AG04449 (cell line): ENCODE measurements around the gene MRPS12.

Experiments used
- CTCF ChIA-PET: fragments of 350-600 bp; formaldehyde crosslinking; extraction: SDS; loops from one replicate; lab custom pipeline; 2021; ENCODE audit warnings: antibody characterized with exemption; lab: Yijun Ruan, JAX
- POLR2A ChIA-PET: fragments of 400-600, 350-600 bp; formaldehyde crosslinking; extraction: SDS; loops from one replicate; lab custom pipeline; 2020; ENCODE audit warnings: antibody characterized with exemption, inconsistent platforms; lab: Yijun Ruan, JAX
- DNase-seq: peaks from one replicate; pipeline ENCODE4 v3.0.0-alpha.2; 2010; ENCODE audit warnings: low read depth, low spot score
- H3K4me3 ChIP-seq: 2 replicates; pipeline ENCODE4 v1.5.1; 2011; ENCODE audit warnings: low read depth, mild to moderate bottlenecking, control low read depth, low read length
- CTCF ChIP-seq: IDR thresholded peaks from one replicate; pipeline ENCODE4 v1.5.1; 2011; ENCODE audit warnings: mild to moderate bottlenecking, moderate library complexity, low read length, control low read depth, inconsistent platforms; ENCODE audit not compliant: insufficient read depth; ENCODE audit errors: missing control alignments

MRPS12 gene

GRCh38 chr19:38970664-38971532 lies 40.2 kb downstream of the MRPS12 start:
- H3K4me3 ChIP-seq: no peak overlapping the region
- TF ChIP-seq CTCF: no peak
- CTCF ChIA-PET: interaction anchor here (0.5 to 4.2 kb wide), 4 partner anchors 10 to 81 kb away, joined by 3 to 31 read pairs (median 6); partner anchors contain the start of genes MRPS12 and SARS2
- DNase-seq: no peak
- POLR2A ChIA-PET: no interaction called here

- DNase-seq: no peak
- CTCF ChIA-PET: interaction anchor here (1.3 to 4.2 kb wide), 3 partner anchors 10 to 66 kb away, joined by 3 to 31 read pairs (median 8); partner anchors contain the start of genes MRPS12 and SARS2
- POLR2A ChIA-PET: no interaction called here
- no peak for TF ChIP-seq CTCF
- no peak overlapping the region for H3K4me3 ChIP-seq
Measured at GRCh38 chr19:38971672-38972071, 40.9 kb downstream of the MRPS12 start.

- POLR2A ChIA-PET: no interaction called here
- no peak for TF ChIP-seq CTCF
- CTCF ChIA-PET: interaction anchor here (1.0 to 5.8 kb wide), 6 partner anchors 12 to 76 kb away, joined by 3 to 39 read pairs (median 4); partner anchors contain the start of genes MRPS12 and SARS2
- DNase-seq: no peak
- peak overlapping the region; percentile 75 for H3K4me3 ChIP-seq
Measured at GRCh38 chr19:38974624-38975213, 44.0 kb downstream of the MRPS12 start.

GRCh38 chr19:38975214-38975860 lies 44.6 kb downstream of the MRPS12 start, which contains the start of gene FBXO17:
Gene FBXO17 (minus strand): TSS chr19:38975742. CDS start chr19:38950319, 25,423 bp downstream.
- no peak for TF ChIP-seq CTCF
- ChIA-PET POLR2A (interaction anchor here (0.6 kb wide), 1 partner anchor 17 kb away, joined by 3 read pairs; no protein-coding TSS in a partner anchor), CTCF (interaction anchor here (1.0 to 5.8 kb wide), 13 partner anchors 9 to 87 kb away, joined by 3 to 39 read pairs (median 4); partner anchors contain the start of genes MRPS12 and SARS2)
- DNase-seq: no peak
- H3K4me3 ChIP-seq: peak within 1 kb of the TSS; percentile 75

- ChIA-PET CTCF (interaction anchor here (0.7 to 5.8 kb wide), 14 partner anchors 8 to 86 kb away, joined by 3 to 39 read pairs (median 4); partner anchors contain the start of gene MRPS12), POLR2A (interaction anchor here (0.6 kb wide), 1 partner anchor 18 kb away, joined by 3 read pairs; no protein-coding TSS in a partner anchor)
- H3K4me3 ChIP-seq: peak overlapping the region; percentile 75
- TF ChIP-seq CTCF: no peak
- DNase-seq: no peak
Measured at GRCh38 chr19:38975861-38976271, 45.1 kb downstream of the MRPS12 start.
